ENCODE data around the gene FAM184B. TPM values are rescaled to one million over a fixed set of nuclear protein-coding genes. Genes with fewer than 3 reads are reported as not detected.

Gene FAM184B
- total RNA-seq, 1 donor, result not detected

DNA sequence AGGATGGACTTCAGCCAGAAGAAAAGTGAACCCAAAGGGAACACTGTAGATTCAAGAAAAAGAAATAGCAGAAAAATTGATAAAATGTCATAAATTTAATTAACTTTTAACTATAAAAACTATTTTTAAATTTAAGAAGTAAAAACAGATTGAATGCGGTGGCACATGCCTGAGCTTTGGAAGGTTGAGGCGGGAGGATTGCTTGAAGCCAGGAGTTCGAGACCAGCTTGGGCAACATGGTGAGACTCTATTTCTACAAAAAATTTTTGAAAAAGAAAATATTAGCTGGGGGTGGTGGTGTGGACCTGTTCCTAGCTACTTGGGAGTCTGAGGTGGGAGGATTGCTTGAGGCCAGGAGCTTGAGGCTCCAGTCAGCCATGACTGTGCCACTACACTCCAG lies 3.0 kb downstream of the FAM184B start:
- H3K4me3 ChIP-seq (ENCODE audit: low read depth, low read length), result no peak overlapping the region
- no peak for DNase-seq (ENCODE audit: low read depth)
- TF ChIP-seq, protein P1, sequence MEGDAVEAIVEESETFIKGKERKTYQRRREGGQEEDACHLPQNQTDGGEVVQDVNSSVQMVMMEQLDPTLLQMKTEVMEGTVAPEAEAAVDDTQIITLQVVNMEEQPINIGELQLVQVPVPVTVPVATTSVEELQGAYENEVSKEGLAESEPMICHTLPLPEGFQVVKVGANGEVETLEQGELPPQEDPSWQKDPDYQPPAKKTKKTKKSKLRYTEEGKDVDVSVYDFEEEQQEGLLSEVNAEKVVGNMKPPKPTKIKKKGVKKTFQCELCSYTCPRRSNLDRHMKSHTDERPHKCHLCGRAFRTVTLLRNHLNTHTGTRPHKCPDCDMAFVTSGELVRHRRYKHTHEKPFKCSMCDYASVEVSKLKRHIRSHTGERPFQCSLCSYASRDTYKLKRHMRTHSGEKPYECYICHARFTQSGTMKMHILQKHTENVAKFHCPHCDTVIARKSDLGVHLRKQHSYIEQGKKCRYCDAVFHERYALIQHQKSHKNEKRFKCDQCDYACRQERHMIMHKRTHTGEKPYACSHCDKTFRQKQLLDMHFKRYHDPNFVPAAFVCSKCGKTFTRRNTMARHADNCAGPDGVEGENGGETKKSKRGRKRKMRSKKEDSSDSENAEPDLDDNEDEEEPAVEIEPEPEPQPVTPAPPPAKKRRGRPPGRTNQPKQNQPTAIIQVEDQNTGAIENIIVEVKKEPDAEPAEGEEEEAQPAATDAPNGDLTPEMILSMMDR (IDR thresholded peaks at IDR 0.05; ENCODE audit: insufficient read depth, low read length), result no peak

DNA sequence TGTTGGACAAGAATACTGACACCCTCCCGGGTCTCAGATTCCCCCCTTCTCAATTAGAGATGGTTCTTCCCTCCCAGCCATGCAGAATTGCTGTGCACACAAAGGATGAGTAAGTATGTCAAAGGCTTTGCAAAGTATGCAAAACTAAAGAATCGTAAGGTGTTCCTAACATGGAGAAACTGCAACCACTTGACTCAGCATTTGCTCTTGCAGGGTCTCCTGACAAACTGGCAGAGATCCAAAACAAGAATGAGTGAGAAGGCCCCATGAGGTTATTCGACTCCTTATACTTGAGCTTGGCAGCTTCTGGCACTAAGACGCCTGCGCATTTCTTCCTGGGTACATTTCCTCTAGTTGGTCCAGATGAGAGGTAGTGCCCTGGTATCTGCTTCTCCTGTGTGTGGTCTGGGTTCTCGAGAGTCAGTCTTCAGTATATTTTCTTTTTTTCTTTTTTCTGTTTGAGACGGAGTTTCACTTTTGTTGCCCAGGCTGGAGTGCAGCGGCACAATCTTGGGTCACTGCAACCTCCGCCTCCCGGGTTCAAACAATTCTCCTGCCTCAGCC lies 8.2 kb downstream of the FAM184B start:
- no peak for DNase-seq (ENCODE audit: low read depth)
- TF ChIP-seq, protein P1 (IDR thresholded peaks at IDR 0.05; ENCODE audit: insufficient read depth, low read length), result no peak
- no peak overlapping the region for H3K4me3 ChIP-seq (ENCODE audit: low read depth, low read length)

DNA sequence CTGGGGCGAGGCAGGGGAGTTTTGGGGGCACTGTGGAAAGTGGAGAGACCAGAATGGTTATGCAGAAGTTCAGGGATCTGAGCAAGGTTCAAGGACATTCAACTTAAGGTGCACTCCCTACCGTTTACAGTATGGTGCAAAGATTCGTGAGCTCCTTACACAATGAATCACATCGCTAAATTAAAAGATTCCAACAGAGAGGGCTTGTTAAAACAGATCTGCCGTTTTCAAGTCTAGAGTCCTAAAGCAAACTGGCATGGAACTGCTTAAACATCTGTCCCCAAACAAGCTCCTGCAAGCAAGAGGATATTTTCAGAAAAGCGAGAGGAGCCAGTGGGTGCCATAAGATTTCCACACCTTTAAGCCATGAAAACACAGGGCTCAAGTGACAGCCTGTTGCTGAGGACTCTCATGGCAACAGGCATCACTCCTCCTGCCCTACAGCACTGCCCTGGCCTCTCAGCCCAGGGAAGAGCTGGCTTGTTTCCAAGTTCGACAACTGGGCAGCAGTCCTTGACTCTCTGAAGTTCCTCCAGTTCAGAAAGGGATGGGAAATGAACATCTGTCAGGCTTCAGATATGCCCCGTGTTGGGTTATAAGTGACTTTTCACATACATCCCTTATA lies 10.0 kb downstream of the FAM184B start:
- TF ChIP-seq, protein P1 (IDR thresholded peaks at IDR 0.05; ENCODE audit: insufficient read depth, low read length), result no peak
- DNase-seq (ENCODE audit: low read depth), result no peak
- H3K4me3 ChIP-seq (ENCODE audit: low read depth, low read length), result no peak overlapping the region

DNA sequence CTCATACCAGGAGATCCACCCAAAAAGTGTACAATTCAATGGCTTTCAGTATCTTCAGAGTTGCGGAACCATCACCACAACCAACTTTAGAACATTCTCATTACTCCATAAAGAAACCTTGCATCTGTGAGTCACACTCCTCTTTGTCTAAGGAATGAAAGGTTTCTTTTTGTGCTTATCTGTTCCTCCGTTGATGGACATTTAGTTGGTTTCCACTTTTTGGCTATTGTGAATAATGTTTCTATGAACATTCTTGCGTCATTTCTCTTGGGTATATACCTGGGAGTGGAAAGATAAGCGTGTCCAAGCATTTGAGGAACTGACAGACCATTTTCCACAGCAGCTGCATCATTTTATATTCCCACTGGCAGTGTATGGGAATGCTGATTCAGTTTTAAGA lies 10.6 kb downstream of the FAM184B start:
- no peak overlapping the region for H3K4me3 ChIP-seq (ENCODE audit: low read depth, low read length)
- DNase-seq (ENCODE audit: low read depth), result peak; percentile 26
- TF ChIP-seq, protein P1 (IDR thresholded peaks at IDR 0.05; ENCODE audit: insufficient read depth, low read length), result no peak

DNA sequence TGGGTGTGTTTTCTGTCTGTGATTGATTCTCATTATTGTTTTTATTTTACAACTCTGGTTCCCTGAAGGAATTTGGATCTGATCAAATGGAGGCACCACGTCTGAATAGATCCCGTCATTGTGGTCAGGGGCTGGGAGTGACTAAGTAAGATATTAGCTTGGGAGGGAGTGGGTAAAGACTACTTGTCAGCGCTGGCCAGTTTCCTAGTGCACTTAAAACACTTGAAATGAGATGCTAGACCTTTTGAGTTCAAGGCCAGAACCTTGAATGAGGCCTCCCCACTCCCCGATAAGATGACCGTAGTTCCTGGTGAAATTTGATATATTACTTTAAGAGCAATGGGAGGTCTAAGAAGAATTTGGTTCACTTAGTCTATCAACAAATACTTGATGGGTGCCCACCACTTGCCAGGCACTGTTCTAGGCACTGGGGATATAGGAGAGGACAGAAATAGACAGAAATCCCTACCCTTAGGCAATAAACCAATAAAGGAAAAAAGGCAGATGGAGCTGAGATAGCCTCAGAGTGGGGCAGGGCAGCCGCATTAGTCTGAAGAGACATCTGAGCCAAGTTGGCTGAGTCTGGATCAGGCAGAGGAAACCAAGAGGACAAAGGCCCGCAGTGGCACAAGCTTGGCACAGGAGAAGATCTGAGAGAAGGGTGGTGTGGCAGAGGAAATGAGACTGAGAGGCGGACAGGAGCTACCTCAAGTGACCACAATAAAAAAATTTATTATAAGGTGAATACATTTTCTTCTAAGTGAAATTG lies 11.8 kb downstream of the FAM184B start:
- TF ChIP-seq, protein P1 (IDR thresholded peaks at IDR 0.05; ENCODE audit: insufficient read depth, low read length), result no peak
- no peak for DNase-seq (ENCODE audit: low read depth)
- H3K4me3 ChIP-seq (ENCODE audit: low read depth, low read length), result no peak overlapping the region

DNA sequence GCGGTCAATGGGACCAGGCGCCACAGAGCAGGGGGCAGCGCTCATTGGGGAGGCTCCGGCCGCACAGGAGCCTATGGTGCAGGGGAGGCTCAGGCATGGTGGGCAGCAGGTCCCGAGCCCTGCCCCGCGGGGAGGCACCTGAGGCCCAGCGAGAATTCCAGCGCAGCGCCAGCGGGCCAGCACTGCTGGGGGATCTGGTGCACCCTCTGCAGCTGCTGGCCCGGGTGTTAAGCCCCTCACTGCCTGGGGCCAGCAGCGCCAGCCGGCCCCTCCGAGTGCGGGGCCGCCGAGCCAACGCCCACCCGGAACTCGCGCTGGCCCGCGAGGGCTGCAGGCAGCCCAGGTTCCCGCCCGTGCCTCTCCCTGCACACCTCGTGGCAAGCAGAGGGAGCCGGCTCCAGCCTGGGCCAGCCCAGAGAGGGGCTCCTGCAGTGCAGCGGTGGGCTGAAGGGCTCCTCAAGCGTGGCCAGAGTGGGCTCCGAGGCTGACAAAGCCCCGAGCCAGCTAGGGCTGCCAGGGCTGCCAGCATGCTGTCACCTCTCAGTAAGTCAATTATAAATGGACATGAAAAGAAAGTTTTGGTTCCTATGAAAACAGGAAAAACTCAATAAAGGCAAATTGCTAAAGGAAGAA lies 14.5 kb downstream of the FAM184B start:
- no peak for DNase-seq (ENCODE audit: low read depth)
- TF ChIP-seq, protein P1 (IDR thresholded peaks at IDR 0.05; ENCODE audit: insufficient read depth, low read length), result no peak
- H3K4me3 ChIP-seq (ENCODE audit: low read depth, low read length), result no peak overlapping the region
